PFSK-1 (cell line): ENCODE measurements around the gene UBXN10.

Experiments
- FOXP2 ChIP-seq: optimal IDR thresholded peaks from 2 replicates; pipeline ENCODE3; 2011; ENCODE audit warnings: borderline replicate concordance, control low read depth, inconsistent platforms; ENCODE audit not compliant: insufficient read depth; ENCODE audit errors: extremely low read length, extremely low read depth
- POLR2AphosphoS5 ChIP-seq: IDR thresholded peaks from 2 replicates; pipeline ENCODE4 v1.6.1; 2012; ENCODE audit warnings: low read depth, mild to moderate bottlenecking, control low read depth, low read length, moderate library complexity
- SIN3A ChIP-seq: IDR thresholded peaks from 2 replicates; pipeline ENCODE4 v1.6.1; 2012; ENCODE audit warnings: mild to moderate bottlenecking, low read length, moderate library complexity, borderline replicate concordance; ENCODE audit not compliant: insufficient read depth
- TAF1 ChIP-seq: IDR thresholded peaks from 2 replicates; pipeline ENCODE4 v1.6.1; 2012; ENCODE audit warnings: low read length, control low read depth, borderline replicate concordance; ENCODE audit not compliant: insufficient read depth
- TF ChIP-seq, protein P1 (sequence below), 2 experiments: IDR thresholded peaks; 2 replicates each; pipeline versions ENCODE4 v1.6.1 to v1.8.0; 2011 to 2012; ENCODE audit warnings: low read depth in 2 of 2, low read length in 2 of 2, control low read depth in 1 of 2, inconsistent platforms in 1 of 2, mild to moderate bottlenecking in 1 of 2, moderate library complexity in 1 of 2; ENCODE audit not compliant: insufficient read depth in 1 of 2

The UBXN10 gene

DNA sequence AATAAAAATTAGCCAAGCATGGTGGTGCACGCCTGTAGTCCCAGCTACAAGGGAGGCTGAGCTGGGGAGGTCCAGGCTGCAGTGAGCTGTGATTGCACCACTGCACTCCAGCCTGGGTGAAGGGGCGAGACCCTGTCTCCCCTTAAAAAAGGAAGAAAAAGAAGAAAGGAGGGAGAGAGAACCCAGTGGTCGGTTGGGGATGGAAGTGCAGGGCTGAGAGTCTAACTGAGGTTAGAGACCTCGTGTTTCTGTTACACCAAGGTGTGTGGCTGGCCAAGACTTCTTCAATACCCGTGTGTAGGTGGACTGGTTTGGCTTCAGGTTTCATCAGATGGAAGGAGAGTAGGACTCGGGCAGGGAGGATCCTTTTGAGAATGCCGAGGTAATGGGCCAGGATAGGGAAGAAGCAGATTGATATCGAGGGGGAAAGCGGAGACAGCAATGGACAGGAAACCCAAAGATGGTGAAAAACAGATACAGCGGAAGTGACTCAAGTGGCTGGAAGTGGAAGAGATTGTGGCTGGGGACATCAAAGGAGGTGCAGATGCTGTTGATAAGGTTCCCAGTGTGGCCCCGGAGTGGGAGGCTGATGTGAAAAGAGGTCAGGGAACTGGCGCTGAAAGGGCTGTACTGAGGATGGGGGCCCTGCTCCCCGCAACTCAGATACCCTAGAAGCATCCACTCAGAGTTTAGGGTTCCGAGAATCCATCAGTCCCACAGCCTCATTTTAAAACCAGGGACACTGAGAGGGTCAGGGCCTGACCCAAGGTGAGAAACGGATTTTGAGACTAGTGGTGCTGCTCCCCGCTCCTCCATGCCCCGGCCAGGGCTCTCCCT is 681 bp upstream of the UBXN10 start:
- TF ChIP-seq, protein P1, sequence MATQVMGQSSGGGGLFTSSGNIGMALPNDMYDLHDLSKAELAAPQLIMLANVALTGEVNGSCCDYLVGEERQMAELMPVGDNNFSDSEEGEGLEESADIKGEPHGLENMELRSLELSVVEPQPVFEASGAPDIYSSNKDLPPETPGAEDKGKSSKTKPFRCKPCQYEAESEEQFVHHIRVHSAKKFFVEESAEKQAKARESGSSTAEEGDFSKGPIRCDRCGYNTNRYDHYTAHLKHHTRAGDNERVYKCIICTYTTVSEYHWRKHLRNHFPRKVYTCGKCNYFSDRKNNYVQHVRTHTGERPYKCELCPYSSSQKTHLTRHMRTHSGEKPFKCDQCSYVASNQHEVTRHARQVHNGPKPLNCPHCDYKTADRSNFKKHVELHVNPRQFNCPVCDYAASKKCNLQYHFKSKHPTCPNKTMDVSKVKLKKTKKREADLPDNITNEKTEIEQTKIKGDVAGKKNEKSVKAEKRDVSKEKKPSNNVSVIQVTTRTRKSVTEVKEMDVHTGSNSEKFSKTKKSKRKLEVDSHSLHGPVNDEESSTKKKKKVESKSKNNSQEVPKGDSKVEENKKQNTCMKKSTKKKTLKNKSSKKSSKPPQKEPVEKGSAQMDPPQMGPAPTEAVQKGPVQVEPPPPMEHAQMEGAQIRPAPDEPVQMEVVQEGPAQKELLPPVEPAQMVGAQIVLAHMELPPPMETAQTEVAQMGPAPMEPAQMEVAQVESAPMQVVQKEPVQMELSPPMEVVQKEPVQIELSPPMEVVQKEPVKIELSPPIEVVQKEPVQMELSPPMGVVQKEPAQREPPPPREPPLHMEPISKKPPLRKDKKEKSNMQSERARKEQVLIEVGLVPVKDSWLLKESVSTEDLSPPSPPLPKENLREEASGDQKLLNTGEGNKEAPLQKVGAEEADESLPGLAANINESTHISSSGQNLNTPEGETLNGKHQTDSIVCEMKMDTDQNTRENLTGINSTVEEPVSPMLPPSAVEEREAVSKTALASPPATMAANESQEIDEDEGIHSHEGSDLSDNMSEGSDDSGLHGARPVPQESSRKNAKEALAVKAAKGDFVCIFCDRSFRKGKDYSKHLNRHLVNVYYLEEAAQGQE (IDR thresholded peaks at IDR 0.05; ENCODE audit: insufficient read depth in 1 of 2, low read depth in 2 of 2, low read length in 2 of 2): no peak
- no peak for TF ChIP-seq TAF1
- TF ChIP-seq FOXP2: no peak
- no peak for TF ChIP-seq SIN3A
- no peak for TF ChIP-seq POLR2AphosphoS5

DNA sequence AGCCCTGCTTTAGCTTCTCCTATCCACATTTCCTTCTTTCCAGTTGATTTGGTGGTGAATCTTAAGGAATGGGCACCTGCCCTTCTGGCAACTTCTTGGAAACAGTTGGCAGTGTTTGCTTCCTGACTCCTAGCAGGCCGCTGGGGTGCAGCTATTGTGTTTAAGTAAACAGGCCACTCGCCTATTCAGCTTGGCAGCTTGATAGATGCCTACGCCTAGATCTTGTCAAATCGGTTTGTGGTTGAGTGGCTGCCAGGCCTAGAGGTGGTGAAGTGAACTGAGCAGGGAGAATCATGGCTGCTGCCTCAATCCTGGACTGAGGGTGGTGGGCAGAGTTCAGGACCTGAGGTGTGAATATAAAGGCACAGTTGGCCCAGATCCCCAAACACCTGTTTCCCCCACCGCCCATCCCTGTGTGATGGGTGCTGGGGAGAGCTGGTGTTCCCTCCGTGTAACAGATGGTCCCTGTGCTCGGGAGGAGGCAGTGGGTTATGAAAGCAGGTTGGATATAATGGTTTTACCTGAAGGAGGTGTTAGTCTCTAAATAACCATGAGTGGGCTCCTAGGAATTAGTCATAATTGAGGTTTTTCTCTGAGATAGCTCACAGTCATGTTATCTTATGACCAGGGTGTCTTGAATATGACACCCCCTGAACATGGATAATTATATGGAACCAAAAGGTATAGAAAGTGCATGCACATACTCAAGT is 1.4 kb downstream of the UBXN10 start:
- TF ChIP-seq POLR2AphosphoS5: no peak
- no peak for TF ChIP-seq TAF1
- TF ChIP-seq, protein P1 (IDR thresholded peaks at IDR 0.05; ENCODE audit: insufficient read depth in 1 of 2, low read depth in 2 of 2, low read length in 2 of 2): no peak
- TF ChIP-seq FOXP2: no peak
- no peak for TF ChIP-seq SIN3A

DNA sequence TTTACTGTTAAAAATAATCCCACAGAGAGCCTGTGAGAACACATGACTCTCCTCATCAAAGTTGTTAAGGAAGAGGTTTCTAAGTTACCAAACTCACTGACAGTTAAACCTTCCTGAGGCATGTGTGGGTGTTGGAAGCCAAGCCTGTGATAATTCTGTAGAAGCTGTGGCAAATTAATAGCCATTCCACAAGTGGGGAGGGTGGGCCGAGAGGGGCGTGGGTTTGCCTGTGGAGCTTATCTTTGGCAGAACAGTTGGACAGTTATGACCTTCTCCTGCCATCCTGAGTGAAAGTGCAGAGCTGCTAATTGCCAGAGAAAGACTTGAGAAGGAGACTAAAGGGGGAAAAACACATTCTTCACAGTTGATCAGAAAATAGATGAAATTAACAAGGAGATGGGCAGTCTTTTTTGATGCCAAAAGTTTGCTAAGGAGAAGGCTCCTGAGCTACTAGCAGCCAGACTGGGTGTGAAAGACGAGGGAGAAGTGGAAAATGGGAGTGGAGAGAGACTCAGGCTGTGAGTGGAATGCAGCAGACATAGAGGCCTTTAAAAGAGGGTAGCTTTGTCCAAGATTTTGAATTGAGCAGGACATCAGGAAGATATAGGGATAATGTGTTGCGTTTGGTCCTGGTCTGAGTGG is 2.0 kb downstream of the UBXN10 start:
- TF ChIP-seq POLR2AphosphoS5 (no peak), TAF1 (no peak), FOXP2 (no peak), SIN3A (no peak)
- TF ChIP-seq, protein P1 (IDR thresholded peaks at IDR 0.05; ENCODE audit: insufficient read depth in 1 of 2, low read depth in 2 of 2, low read length in 2 of 2): no peak

DNA sequence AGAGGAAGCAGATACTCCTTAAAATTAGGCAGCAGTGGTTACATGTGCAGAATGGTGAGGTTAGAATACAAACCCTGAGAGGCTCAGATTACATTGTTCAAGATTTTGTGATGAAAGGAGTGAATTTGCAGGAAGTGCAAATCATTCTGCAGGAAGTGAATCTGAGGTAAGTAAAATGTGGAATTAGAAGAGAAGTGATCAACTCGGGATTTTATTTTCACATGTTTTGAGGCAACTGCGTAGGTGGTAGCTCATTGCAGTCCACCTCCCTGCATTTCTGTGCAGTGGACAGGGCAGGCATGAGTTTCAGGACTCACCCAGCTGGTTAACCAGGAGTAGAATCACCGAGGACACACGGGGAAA is 2.5 kb downstream of the UBXN10 start:
- TF ChIP-seq TAF1 (no peak), POLR2AphosphoS5 (no peak), SIN3A (no peak), FOXP2 (no peak)
- TF ChIP-seq, protein P1 (IDR thresholded peaks at IDR 0.05; ENCODE audit: insufficient read depth in 1 of 2, low read depth in 2 of 2, low read length in 2 of 2): no peak
